Esophagus muscularis mucosa (tissue), 4 donors: ENCODE data around the gene PPM1M.
A peak's percentile ranks its signal among the peaks of the same experiment; 100 is the strongest.

Source experiments
- CTCF ChIP-seq, 3 experiments: fragments of 200-600 bp in 2 of 3; fragments of 450-650 bp in 1 of 3; sonication (generic) in 2 of 3; IDR thresholded peaks; one replicate each; pipeline ENCODE4 v1.5.1; 2017 to 2019; ENCODE audit warnings: antibody characterized with exemption in 3 of 3, mild to moderate bottlenecking in 2 of 3, moderate library complexity in 1 of 3
- EP300 ChIP-seq: sonication (generic); formaldehyde crosslinking; IDR thresholded peaks from one replicate; pipeline ENCODE4 v1.6.1; 2017; ENCODE audit warnings: antibody characterized with exemption
- POLR2A ChIP-seq: fragments of 450-650 bp; IDR thresholded peaks from one replicate; pipeline ENCODE4 v1.6.1; 2017; ENCODE audit warnings: antibody characterized with exemption, moderate library complexity, mild to moderate bottlenecking, low read depth
- POLR2AphosphoS5 ChIP-seq, 2 donors: sonication (generic); formaldehyde crosslinking; IDR thresholded peaks; one replicate each; pipeline ENCODE4 v1.6.1; 2017; ENCODE audit warnings: antibody characterized with exemption in 2 of 2

- TF ChIP-seq CTCF (IDR thresholded peaks at IDR 0.05) (peak; percentile 8 to 43 (median 33)), POLR2AphosphoS5 (IDR thresholded peaks at IDR 0.05) (peak; percentile 95), POLR2A (peak; percentile 74), EP300 (no peak)
Observed at GRCh38 chr3:52197842-52198625, 47.5 kb upstream of the PPM1M start, which contains the start of gene ALAS1.
